Measurements from ENCODE around the gene QDPR. TPM values are rescaled to one million over a fixed set of nuclear protein-coding genes. Genes with fewer than 3 reads are reported as not detected.

The QDPR gene
- total RNA-seq, 1 donor from 2014 or later: 50.2 TPM

- peaks cover 42% of the 10 kb centered on the region for H3K27me3 ChIP-seq (ENCODE audit: low read depth)
- TF ChIP-seq CTCF (IDR thresholded peaks at IDR 0.05; ENCODE audit: borderline replicate concordance): no peak
- intact Hi-C loops (cut with micrococcal nuclease): no loop called here
- no peaks in the 10 kb centered on the region for H3K9me3 ChIP-seq (replicated peaks)
- no peak overlapping the region for H3K27ac ChIP-seq (replicated peaks)
- no peaks in the 10 kb centered on the region for H3K4me1 ChIP-seq
- no peaks in the 10 kb centered on the region for H3K36me3 ChIP-seq
- DNase-seq: no peak
- no peak overlapping the region for H3K4me3 ChIP-seq
Measured at GRCh38 chr4:17526695-17527477, 15.0 kb upstream of the QDPR start.

- Histone ChIP-seq H3K9me3 (replicated peaks) (no peaks in the 10 kb centered on the region), H3K27me3 (ENCODE audit: low read depth) (peaks cover 38% of the 10 kb centered on the region), H3K36me3 (no peaks in the 10 kb centered on the region), H3K4me3 (no peak overlapping the region), H3K4me1 (no peaks in the 10 kb centered on the region), H3K27ac (replicated peaks) (no peak overlapping the region)
- no peak for TF ChIP-seq CTCF (IDR thresholded peaks at IDR 0.05; ENCODE audit: borderline replicate concordance)
- intact Hi-C loops (cut with micrococcal nuclease): no loop called here
- DNase-seq: no peak
Measured at GRCh38 chr4:17523662-17524061, 11.8 kb upstream of the QDPR start.

DNA sequence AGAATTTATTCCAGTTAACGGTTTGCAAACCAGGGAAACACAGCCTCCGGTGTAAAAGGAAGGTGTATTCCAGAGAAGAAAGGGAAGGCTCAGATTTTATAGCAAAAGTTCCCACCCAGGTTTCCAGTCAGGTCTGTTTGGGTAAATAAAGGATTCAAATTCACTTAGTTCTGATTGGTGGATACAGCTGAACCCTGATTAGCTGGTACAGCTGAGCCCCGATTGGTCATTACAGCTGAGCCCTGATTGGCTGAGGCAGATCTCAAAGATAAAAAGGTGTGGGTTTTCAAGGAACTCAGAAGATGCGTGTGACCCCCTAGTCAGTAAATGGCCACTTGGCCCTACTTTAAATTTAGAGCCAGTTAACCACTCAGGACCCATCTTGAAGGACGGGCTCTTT is 9.7 kb upstream of the QDPR start:
- no peak overlapping the region for H3K4me3 ChIP-seq
- no peaks in the 10 kb centered on the region for H3K9me3 ChIP-seq (replicated peaks)
- no peak for DNase-seq
- H3K4me1 ChIP-seq: no peaks in the 10 kb centered on the region
- no peak overlapping the region for H3K27ac ChIP-seq (replicated peaks)
- intact Hi-C loops (cut with micrococcal nuclease): no loop called here
- peaks cover 43% of the 10 kb centered on the region for H3K27me3 ChIP-seq (ENCODE audit: low read depth)
- no peak for TF ChIP-seq CTCF (IDR thresholded peaks at IDR 0.05; ENCODE audit: borderline replicate concordance)
- no peaks in the 10 kb centered on the region for H3K36me3 ChIP-seq

- no peak for TF ChIP-seq CTCF (IDR thresholded peaks at IDR 0.05; ENCODE audit: borderline replicate concordance)
- DNase-seq: no peak
- peaks cover 3% of the 10 kb centered on the region for H3K4me1 ChIP-seq
- intact Hi-C loops (cut with micrococcal nuclease): no loop called here
- H3K4me3 ChIP-seq: no peak overlapping the region
- H3K27me3 ChIP-seq (ENCODE audit: low read depth): peaks cover 39% of the 10 kb centered on the region
- no peak overlapping the region for H3K27ac ChIP-seq (replicated peaks)
- no peaks in the 10 kb centered on the region for H3K9me3 ChIP-seq (replicated peaks)
- no peaks in the 10 kb centered on the region for H3K36me3 ChIP-seq
Measured at GRCh38 chr4:17517664-17518063, 5.8 kb upstream of the QDPR start.

- intact Hi-C loops (cut with micrococcal nuclease): no loop called here
- TF ChIP-seq CTCF (IDR thresholded peaks at IDR 0.05; ENCODE audit: borderline replicate concordance): no peak
- no peak for DNase-seq
- H3K4me3 ChIP-seq: no peak overlapping the region
- peaks cover 8% of the 10 kb centered on the region for H3K4me1 ChIP-seq
- H3K36me3 ChIP-seq: no peaks in the 10 kb centered on the region
- H3K9me3 ChIP-seq (replicated peaks): no peaks in the 10 kb centered on the region
- H3K27ac ChIP-seq (replicated peaks): no peak overlapping the region
- H3K27me3 ChIP-seq (ENCODE audit: low read depth): peaks cover 39% of the 10 kb centered on the region
Measured at GRCh38 chr4:17516980-17517379, 5.1 kb upstream of the QDPR start.

Data from left ventricle myocardium inferior (tissue), 1 donor.